Liver (tissue), 3 donors: ENCODE measurements around the gene GPA33.

Experiments used
- ATF3 ChIP-seq: IDR thresholded peaks from 2 replicates; pipeline ENCODE4 v1.6.1; 2016; ENCODE audit warnings: antibody characterized with exemption
- CTCF ChIP-seq: fragments of 150-350 bp; IDR thresholded peaks from 2 replicates; pipeline ENCODE4 v1.5.1; 2017; ENCODE audit warnings: improper control_type of control experiment, low read depth, low read length; ENCODE audit not compliant: missing input control
- EGR1 ChIP-seq, 2 donors: IDR thresholded peaks; 2 replicates each; pipeline ENCODE4 v1.6.1; 2016 to 2018; ENCODE audit warnings: antibody characterized with exemption in 2 of 2, low read depth in 2 of 2
- FOXA1 ChIP-seq: IDR thresholded peaks from 2 replicates; pipeline ENCODE4 v1.6.1; 2016; ENCODE audit warnings: antibody characterized with exemption
- FOXA2 ChIP-seq: IDR thresholded peaks from 2 replicates; pipeline ENCODE4 v1.6.1; 2016; ENCODE audit warnings: antibody characterized with exemption
- GABPA ChIP-seq, 2 donors: IDR thresholded peaks in 1 of 2; conservative IDR thresholded peaks in 1 of 2; 2 replicates each; pipeline ENCODE4 v1.6.1; 2016; ENCODE audit warnings: antibody characterized with exemption in 2 of 2, mild to moderate bottlenecking in 1 of 2, moderate library complexity in 1 of 2
- JUND ChIP-seq, 2 donors: IDR thresholded peaks; 2 replicates each; pipeline ENCODE4 v1.6.1; 2016; ENCODE audit warnings: antibody characterized with exemption in 2 of 2
- MAX ChIP-seq: IDR thresholded peaks from 2 replicates; pipeline ENCODE4 v1.6.1; 2016; ENCODE audit warnings: antibody characterized with exemption
- RAD21 ChIP-seq, 2 donors: IDR thresholded peaks; 2 replicates each; pipeline ENCODE4 v1.6.1; 2016; ENCODE audit warnings: antibody characterized with exemption in 2 of 2, mild to moderate bottlenecking in 2 of 2
- REST ChIP-seq: IDR thresholded peaks from 2 replicates; pipeline ENCODE4 v1.6.1; 2016; ENCODE audit warnings: antibody characterized with exemption, mild to moderate bottlenecking
- SP1 ChIP-seq: IDR thresholded peaks from 2 replicates; pipeline ENCODE4 v1.6.1; 2018; ENCODE audit warnings: antibody characterized with exemption, mild to moderate bottlenecking
- TAF1 ChIP-seq: conservative IDR thresholded peaks from 2 replicates; pipeline ENCODE4 v1.6.1; 2016; ENCODE audit warnings: antibody characterized with exemption, mild to moderate bottlenecking
- YY1 ChIP-seq: IDR thresholded peaks from 2 replicates; pipeline ENCODE4 v1.6.1; 2016; ENCODE audit warnings: antibody characterized with exemption, mild to moderate bottlenecking
- ZBTB33 ChIP-seq: IDR thresholded peaks from 2 replicates; pipeline ENCODE4 v1.6.1; 2016; ENCODE audit warnings: antibody characterized with exemption
- donor health status: healthy.
- donor health status: healthy.

GRCh38 chr1:167102906-167103573 lies 12.9 kb upstream of the GPA33 start:
- TF ChIP-seq REST (no peak), MAX (no peak), ZBTB33 (no peak), CTCF (no peak), FOXA1 (no peak), ATF3 (no peak), EGR1 (IDR thresholded peaks at IDR 0.05; ENCODE audit: low read depth in 2 of 2) (no peak), TAF1 (no peak), YY1 (no peak), RAD21 (IDR thresholded peaks at IDR 0.05) (no peak), JUND (IDR thresholded peaks at IDR 0.05) (no peak), FOXA2 (no peak), GABPA (IDR thresholded peaks at IDR 0.05 in 1 of 2, conservative IDR thresholded peaks at IDR 0.05 in 1 of 2) (no peak), SP1 (no peak)
